IPS DF 4.7 (cell line): ENCODE measurements around the gene GABRP.
A peak's percentile ranks its signal among the peaks of the same experiment; 100 is the strongest.
"Not testable (repeated sequence)": the region's sequence is repeated elsewhere in the genome, so short reads cannot be mapped to it uniquely, and the experiment has no call there.

Experiments
- DNase-seq: peaks from one replicate; pipeline ENCODE4 v3.0.0-alpha.2; 2013; ENCODE audit warnings: low spot score; ENCODE audit errors: extremely low read depth

Gene GABRP

DNA sequence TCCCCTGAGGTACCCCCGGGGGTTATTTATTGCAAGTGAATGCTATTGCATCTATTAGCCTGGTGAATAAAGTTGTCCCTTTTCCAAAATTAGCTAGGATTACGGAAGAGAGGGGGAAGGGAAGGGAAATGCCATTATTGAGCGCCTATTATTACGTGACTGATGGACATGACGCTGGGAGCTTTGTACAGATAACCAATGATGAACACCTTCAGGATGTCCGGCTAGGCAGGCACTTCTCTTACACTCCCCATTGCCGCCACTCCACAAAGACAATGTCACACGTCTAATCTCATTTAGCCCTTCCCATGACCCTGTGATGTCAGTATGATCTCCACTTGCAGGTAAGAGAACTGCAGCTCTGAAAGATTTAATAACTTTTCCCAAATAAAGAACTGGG is 9.4 kb downstream of the GABRP start:
- no peak for DNase-seq

DNA sequence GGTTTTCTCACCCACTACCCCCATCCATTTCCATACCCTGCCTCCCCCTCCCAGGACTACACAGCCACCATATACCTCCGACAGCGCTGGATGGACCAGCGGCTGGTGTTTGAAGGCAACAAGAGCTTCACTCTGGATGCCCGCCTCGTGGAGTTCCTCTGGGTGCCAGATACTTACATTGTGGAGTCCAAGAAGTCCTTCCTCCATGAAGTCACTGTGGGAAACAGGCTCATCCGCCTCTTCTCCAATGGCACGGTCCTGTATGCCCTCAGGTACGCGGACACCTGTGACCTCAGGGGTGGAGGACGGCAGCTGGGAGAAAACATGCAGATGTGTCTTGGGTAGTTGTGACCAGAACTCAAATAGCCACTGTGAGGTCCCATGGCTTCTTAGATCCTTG is 11.6 kb downstream of the GABRP start:
- no peak for DNase-seq

DNA sequence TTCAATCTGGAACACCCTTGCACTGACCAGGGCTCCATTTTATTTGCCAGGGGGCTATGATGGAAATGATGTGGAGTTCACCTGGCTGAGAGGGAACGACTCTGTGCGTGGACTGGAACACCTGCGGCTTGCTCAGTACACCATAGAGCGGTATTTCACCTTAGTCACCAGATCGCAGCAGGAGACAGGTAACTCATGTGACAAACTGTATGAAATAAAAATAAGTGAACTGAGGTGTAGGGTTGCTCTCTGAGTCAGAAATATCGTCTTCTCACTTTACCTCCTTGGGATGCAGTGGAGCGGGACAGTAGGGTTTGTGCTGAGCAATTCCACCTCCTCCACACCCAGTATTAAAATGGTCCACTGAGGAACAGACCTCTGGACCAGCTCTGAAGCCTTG is 22.1 kb downstream of the GABRP start:
- no peak for DNase-seq

DNA sequence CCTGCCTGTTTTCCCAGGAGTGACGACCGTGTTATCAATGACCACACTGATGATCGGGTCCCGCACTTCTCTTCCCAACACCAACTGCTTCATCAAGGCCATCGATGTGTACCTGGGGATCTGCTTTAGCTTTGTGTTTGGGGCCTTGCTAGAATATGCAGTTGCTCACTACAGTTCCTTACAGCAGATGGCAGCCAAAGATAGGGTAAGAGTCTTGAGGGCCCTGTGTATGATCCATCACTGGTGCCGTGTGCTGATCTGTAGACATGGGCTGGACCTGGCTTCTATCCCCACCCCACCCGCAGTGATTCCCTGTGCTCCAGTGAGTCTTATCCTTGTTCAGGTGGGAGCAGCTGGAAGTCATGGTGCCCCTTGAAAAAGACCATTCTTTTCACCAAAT is 26.0 kb downstream of the GABRP start:
- DNase-seq: peak; percentile 19

DNA sequence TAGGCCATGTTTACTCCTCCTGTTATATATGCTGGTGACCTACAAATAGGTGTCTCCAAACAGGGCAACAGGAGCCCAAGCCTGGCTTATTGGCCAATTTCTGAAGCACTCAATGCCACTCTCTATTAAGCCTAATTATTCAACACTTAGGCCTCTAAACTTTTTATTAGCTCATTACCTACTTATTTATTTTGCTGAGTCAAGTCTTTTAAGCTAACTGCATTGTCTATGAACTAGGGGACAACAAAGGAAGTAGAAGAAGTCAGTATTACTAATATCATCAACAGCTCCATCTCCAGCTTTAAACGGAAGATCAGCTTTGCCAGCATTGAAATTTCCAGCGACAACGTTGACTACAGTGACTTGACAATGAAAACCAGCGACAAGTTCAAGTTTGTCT is 28.2 kb downstream of the GABRP start:
- DNase-seq: no peak

DNA sequence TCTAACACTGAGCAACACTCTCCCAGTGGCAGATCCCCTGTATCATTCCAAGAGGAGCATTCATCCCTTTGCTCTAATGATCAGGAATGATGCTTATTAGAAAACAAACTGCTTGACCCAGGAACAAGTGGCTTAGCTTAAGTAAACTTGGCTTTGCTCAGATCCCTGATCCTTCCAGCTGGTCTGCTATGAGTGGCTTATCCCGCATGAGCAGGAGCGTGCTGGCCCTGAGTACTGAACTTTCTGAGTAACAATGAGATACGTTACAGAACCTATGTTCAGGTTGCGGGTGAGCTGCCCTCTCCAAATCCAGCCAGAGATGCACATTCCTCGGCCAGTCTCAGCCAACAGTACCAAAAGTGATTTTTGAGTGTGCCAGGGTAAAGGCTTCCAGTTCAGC is 29.7 kb downstream of the GABRP start:
- no peak for DNase-seq

DNA sequence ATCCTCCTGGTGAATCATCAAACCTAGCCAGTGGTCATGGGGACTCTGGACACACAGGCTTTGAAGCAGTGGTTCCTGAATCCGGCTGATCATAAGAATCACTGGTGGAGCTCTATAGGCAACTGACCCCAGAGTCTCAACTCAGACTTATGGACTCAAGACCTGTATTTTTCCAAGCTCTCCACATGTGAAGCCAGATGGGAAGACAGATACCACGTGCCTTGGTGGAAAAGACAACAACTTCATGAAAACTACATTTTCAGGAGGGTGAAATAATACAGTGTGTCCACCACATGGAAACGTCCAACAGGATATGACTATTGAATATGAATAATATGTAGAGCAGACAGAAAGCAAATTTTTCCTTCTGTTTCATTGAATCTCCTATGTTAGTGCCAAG is 33.7 kb downstream of the GABRP start:
- DNase-seq: no peak

DNA sequence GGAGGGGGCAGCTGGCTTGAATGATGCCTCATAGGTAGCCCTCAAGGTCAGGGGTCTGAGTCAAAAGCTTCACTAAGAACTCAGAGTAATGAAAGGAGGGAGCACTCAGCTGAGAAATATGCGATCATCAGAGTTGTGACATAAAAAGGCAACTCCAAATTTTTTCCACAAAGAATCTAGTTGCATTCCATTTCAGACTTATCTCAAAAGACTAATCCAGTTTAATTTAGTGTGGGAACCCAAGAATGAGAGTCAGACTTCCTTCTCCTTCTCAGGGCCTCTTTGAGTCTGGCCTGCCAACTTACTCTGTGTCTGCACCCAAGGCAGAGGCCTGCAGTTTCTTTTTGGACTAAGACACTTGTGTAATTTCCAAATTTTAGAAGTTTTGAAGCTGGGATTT is 34.7 kb downstream of the GABRP start:
- no peak for DNase-seq

DNA sequence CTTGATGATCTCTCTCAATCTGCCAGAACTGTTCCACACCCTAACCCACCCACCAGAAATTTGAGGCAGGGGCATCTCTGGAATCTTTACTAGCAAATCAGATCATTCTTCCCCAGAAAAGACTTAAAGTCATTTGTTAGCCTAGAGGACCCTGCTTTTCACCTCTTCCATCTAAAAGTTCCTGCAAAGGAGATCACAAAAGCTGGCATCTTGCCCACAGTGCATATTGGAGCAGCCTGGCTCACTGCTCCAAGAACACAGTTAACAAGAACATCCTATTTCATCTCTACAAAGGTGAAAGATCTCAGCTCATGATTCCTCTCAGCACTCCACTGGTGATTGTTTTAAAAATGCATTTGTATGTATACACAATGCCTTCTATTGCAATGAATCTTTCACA is 36.3 kb downstream of the GABRP start:
- DNase-seq: no peak

DNA sequence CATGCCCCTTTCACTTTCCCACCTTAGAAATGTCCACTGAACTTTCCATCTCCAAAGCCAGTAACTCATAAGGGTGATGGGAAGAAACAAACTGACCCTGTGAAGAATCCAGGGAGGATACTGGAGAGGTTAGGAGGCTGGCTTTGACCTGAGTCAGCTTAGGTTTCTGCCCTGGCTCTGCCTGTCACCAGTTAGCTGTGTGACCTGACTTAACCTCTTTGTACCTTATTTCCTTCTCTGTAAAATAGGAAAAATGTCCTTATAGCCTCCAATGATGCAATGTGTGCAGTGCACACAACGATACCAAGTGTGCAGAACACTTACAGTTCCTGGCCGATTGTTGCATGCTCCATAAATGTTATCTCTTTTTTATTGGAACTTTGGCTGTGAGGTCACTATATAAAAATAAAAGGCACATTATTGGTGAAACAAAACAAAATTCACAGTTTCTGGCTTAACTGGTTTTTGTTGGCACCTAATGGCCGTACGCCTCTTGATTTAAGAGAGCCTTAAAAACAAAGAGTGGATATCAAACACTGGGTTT is 37.8 kb downstream of the GABRP start:
- DNase-seq: no peak

DNA sequence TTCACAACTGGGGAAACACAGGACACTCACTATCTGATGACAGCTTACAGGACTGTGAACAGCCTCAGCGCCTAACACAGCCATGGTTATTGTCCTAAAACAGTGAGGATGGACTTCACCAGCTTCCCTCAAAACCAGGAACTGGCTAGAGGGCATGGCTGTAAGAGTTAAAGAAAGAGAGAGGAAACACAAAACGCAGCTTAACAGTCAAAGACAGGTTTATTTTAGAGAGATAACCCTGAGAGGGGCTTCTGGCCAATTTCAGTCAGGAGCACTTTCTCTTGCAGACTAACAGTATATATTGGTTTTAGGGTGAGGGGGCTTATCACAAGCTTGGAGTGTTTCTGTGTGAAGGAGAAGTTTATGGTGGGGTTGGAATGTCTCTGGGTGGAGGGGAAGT is 42.6 kb downstream of the GABRP start:
- no peak for DNase-seq

DNA sequence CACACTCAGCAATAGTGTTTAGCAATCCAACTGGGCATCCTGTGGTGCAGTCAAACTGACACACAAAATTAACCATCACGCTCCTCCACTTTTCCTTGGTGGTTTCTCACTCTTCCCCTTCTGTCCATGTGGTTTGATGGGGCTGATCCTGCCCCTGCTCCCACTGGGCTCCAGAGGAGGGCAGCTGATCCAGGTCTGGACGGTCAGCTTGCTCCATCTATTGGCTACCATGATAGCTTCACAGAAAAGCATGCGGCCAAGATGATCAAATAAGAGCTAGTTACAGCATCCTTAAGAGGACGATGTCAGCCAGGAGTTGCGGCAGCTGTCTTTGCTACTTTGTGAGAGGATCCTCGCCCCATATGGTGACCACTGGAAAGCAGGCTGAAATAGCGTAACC is 48.7 kb downstream of the GABRP start:
- no peak for DNase-seq

DNA sequence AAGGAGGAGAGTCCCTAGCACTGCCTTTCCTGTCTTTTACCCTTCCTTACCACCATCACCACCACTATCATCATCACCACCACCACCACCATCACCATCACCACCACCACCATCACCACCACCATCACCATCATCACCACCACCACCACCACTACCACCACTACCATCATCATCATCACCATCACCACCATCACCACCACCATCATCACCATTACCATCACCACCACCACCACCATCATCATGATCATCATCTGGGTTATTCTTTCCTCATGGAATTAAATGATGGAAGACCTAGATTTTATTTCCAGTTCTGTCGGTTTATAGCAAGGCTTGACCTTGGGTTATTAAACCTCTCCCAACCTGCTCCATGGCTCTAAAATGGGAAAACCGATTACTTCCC is 50.5 kb downstream of the GABRP start:
- DNase-seq: not testable (repeated sequence)

DNA sequence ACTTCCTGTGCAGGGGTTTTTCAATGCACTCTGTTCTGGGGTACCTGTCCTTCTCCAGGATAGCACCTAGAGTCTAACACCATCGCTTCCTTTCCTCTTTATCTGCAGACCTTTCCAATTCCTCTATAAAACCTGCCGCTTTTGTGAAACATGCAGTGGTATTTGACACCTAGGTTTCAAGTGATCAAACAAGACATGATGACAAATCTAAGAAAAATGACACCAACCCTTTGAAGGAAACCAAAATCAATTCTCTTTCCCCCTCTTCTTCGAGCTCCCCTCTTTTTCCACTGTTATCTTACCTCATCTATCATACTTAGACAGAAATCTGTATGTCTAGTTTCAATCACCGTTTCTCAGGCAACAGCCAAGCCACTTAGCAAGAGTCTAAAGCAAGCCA is 52.7 kb downstream of the GABRP start:
- DNase-seq: no peak

DNA sequence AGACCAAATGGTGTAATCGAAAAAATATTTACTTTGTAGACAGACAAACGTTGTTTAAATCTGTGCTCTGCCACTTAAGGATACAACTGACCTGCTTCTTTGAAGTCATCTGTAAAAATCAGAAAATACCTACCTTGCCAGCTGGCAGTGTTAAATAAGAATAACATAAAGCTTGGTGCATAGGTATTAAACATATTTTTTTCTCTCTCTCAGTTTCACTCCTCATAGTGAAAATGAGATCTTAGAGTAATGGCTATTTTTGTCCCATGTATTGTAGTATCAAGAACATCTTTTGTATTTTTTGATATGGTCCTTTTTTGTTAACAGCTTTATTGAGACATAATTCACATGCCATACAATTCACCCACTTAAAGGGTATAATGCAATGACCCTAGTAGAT is 60.3 kb downstream of the GABRP start:
- no peak for DNase-seq

DNA sequence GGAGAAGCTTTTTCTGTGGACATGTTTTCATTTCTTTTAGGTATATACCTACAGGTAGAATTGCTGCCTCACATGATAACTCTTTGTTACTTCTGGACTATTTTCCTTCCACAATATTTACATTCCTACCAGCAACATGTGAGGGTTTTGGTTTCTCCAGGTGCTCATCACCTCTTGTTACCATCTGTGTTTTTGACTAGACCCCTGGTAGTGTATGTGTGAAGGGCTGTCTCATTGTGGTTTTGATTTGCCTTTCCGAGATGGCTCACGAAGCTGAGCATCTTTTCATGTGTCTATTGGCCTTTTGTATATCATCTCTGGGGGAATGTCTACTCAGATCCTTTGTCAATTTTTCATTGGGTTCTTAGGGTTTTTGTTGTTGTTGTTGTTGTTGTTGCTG is 61.1 kb downstream of the GABRP start:
- no peak for DNase-seq

DNA sequence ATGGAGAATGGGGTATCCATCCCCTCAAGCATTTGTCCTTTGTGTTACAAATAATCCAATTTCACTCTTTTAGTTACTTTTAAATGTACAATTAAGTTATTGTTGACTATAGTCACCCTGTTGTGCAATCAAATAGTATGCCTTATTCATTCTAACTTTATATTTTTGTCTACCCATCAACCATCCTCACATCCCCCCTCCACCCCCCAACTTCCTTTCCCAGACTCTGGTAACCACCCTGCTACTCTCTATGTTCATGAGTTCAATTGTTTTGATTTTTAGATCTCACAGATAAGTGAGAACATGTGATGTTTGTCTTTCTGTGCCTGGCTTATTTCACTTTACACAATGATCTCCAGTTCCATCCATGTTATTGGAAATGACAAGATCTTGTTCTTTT is 62.9 kb downstream of the GABRP start:
- no peak for DNase-seq

DNA sequence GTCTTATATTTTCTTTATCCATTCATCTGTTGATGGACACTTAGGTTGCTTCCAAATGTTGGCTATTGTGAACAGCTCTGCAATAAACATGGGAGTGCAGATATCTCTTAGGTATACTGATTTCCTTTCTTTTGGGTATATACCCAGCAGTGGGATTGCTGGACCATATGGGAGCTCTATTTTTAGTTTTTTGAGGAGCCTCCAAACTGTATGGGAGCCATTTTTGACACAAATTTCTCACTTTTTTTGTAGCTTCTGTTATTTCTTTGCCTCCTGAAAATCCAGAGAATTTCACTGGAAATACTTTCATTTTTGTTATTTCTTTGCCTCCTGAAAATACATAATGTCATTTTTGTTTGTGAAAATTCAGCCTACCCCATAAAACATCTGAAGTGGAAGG is 63.3 kb downstream of the GABRP start:
- no peak for DNase-seq

DNA sequence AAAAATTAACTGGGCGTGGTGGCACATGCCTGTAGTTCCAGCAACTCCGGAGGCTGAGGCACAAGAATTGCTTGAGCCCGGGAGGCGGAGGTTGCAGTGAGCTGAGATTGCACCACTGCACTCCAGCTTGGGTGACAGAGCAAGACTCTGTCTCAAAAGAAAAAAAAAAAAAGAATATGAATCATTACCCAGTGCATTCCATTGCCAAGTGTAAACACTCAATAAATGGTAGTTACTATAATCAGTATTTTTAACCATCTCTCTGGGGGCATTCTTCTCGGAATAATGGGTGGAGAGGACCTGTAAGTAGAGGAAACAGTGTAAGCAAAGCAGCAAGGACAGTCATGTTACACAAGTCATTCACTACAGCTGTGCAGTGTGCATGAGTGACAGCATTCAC is 64.5 kb downstream of the GABRP start:
- DNase-seq: no peak

DNA sequence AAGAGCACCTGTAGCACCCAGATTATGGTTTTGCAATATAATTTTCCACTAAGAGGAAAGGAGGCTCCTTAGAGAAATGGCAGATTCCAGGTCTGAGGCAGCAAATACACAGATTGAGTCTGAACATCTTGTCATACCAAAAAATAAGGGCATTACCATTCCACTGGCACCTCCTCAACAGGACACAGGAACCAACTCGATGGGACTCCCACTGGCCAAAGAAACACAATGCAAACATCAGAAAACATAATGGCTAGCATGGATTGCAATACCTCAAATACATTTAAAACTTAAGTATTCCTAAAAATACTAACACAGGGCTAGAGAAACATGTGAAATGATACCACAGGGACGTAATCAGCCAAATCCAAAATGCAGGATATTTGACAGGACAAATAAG is 65.8 kb downstream of the GABRP start:
- DNase-seq: no peak

DNA sequence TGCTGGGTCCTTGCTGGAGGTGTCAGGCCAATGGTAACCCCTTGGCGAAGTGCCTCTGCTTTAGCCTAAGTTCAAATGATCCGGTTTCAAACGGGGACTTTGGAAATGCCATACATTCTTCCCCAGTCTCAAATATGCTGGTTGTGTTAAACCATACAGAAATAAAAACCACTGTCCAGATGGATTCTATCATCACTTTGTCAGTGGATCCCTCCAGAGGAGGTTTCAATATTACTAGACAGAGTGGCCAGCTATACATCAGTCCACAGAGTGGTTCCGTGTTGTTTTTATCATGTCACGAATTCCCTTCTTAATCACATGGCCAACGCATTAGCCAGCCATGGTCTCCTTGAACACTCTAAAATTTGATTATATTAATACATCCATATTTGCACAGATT is 71.0 kb downstream of the GABRP start:
- no peak for DNase-seq

DNA sequence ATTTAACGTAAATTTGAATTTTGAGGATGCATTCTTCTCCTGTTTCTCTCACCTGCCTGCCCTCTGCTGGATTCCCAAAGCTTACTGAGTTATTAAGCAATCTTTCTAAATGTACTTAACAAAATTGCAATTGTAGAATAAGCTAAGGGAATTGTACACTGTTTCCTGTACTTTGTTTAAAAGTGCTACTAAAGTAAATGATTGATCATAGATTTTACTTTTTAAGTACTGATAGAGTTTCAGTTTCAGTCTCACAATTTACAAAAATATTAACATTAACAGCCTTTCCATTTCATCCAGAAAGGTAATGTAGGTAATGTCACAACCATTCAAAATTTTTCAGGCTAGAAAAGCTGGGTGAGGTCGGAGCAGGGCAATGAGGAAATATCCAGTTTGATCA is 73.5 kb downstream of the GABRP start:
- no peak for DNase-seq

DNA sequence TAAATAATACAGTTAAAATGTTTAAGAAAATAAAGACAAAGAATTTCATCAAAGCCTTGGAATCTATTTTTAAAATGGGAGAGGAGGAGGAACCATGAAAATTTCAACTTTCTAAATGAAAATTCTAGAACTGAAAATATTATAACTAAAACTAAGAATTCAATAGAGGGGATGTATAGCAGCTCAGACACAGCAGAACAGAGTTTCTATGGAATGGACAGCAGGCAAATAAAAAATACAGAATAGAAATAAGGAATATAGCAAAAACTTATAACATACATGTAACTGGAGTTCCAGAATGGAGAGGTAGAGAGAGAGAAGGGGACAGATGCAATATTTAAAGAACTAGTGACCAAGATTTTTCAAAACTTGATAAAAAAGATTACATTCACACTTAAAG is 76.9 kb downstream of the GABRP start:
- no peak for DNase-seq
